ENCODE results near the gene CMTM5.

Gene CMTM5

DNA sequence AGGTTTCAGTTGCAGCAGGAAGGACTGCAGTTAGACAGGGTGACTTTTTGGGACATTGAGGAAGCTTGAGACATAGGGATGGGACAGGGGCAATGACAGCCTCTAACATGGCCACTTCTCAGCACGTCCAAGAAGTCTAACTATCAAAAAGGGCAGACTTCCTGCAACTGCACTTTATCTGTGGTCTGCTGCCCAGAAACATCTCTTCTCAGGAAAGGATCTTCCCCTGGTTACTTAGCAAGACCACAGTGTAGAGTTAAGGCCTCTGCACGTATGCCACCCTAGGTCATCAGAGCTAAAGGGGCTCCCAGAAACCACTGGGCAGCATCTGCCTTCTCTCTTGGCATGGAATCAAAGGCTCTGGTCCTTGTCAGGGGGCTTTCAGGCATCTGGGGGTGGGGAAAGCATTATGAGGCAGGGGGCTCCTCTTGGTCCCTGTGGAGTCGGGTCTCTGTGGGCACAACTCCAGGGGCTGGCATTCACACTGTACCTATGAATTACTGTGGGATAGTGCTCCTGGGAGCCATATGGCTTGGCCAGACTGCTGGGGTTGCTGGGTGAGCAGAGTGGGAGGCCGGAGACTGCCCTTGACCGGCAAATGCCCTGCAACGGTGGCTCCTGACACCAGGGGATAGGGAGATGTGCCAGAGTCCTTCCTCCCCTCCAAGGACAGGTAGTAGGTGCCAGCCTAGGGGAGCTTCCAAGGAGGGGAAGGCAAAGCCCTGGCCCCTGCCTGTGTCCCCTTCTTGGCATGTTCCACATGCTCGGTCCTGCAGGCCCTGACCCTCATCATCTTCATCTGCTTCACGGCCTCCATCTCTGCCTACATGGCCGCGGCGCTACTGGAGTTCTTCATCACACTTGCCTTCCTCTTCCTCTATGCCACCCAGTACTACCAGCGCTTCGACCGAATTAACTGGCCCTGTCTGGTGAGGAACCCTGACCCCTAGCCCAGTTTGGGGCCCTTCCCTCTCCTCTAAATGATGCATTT, 1.0 kb downstream of the CMTM5 start:
- Histone ChIP-seq H3K36me3 (ENCODE audit: control insufficient read depth, insufficient read depth, low read length) (no peaks in the 10 kb centered on the region), H3K9me3 (ENCODE audit: control insufficient read depth, low read length) (no peaks in the 10 kb centered on the region), H3K4me3 (ENCODE audit: insufficient read depth, low read depth, low read length, poor library complexity, severe bottlenecking) (no peak overlapping the region), H3K27ac (ENCODE audit: insufficient read depth, low read length, poor library complexity, severe bottlenecking) (no peak overlapping the region), H3K4me1 (ENCODE audit: control insufficient read depth, insufficient read depth, low read length, poor library complexity, severe bottlenecking) (no peaks in the 10 kb centered on the region), H3K27me3 (replicated peaks; ENCODE audit: control insufficient read depth, insufficient read depth, low read length, poor library complexity, severe bottlenecking) (no peaks in the 10 kb centered on the region)
- DNase-seq = no peak

DNA sequence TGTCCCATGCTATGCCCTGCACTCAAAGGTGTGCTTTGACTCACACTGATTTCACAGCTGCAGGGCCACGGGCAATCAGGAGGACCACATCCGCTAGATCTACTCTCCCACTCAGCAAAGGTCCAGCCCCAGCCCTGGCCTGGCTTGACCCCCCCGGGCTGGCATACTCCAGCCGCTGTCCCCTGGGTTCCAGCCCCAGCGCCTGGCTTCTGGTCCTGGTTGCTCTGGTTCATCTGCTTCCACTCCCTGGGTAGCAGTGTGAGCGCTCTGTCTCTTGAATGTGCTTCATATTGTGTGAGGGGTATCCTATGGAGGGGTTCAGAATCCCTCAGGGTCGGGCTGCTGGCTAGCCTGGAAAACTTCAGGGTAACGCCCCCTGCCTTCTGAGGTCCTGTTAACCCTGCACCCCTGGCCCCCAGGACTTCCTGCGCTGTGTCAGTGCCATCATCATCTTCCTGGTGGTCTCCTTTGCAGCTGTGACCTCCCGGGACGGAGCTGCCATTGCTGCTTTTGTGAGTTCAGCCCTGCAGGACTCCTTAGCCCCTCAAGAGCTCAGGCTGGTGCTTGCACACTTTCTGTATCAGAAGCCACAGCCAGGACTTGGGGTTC, 1.9 kb downstream of the CMTM5 start:
- Histone ChIP-seq H3K9me3 (ENCODE audit: control insufficient read depth, low read length) (no peaks in the 10 kb centered on the region), H3K27me3 (replicated peaks; ENCODE audit: control insufficient read depth, insufficient read depth, low read length, poor library complexity, severe bottlenecking) (no peaks in the 10 kb centered on the region), H3K4me3 (ENCODE audit: insufficient read depth, low read depth, low read length, poor library complexity, severe bottlenecking) (no peak overlapping the region), H3K4me1 (ENCODE audit: control insufficient read depth, insufficient read depth, low read length, poor library complexity, severe bottlenecking) (no peaks in the 10 kb centered on the region), H3K36me3 (ENCODE audit: control insufficient read depth, insufficient read depth, low read length) (no peaks in the 10 kb centered on the region), H3K27ac (ENCODE audit: insufficient read depth, low read length, poor library complexity, severe bottlenecking) (no peak overlapping the region)
- DNase-seq = no peak

DNA sequence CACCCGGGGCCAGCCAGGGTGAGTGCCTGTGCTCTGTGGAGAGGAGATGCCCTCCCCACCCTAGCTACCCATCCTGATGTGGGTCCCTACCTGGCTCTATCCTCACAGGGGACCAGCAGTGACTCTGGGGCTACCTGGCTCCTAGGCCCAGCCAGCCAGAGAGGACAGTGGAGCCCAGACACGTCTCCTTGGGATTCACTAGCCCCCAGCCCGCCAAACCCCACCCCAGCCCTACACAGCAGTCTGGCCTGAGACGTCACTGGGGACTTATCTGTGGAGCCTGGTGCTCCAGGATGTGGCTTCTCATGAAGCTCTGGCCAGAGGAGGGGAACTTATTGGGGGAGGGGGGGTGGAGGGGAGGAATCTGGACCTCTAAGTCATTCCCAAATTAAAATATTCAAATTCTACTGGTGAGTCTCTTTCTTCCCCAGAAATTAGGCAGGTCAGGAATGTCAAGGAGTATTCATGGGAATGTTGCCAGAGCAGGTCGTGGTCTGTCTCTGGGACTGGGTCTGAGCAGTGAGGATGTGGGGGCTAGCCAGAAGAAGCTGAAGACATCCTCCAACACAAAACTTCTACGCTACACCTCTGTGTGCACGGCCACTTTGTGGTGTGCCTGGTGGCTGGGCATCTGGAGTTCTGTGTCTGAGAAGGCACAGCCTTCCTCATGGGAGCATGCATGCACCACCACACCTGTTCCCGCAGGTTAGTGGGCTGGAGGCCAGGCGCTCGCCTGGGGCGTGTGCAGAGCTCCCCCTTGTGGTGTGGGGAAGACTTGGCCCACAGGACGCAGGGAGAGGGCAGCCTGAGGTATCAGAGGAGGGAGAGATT, 2.7 kb downstream of the CMTM5 start:
- DNase-seq = peak; percentile 34 to 45 (median 38)

DNA sequence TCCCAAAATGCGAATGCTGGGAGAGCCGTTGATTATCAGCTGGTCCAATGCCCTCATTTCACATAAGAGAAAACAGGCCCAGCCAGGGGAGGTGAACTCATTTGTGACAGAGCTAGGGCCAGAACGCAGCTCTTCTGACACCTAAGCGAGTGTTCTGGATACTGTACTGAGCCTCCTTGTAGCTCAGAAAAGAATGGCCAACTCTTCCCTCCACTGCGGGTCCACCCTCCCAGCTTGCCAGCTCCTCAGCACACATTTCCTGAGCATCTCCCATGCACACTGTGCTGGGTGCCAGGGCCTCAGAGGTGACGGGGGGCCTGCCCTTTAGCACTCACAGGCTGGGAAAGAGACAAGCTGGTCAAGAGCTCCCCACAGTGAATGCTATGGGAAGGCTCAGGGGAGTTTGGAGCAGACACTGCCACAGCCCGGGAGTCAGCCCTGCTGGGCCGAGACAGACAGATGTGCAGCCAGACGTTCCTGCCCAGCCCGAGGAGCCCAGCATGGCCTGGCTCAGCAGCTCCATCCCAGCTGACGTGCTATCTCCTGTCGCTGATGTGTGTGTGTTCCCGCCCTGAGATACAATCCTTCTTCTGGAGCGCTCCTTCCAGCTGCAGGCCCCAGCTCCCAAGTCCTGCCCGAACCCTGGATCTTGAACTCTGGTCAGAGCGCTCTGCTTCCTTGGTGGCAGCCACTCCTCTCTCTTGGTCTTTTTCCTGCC, 3.5 kb downstream of the CMTM5 start:
- H3K27me3 ChIP-seq (replicated peaks; ENCODE audit: control insufficient read depth, insufficient read depth, low read length, poor library complexity, severe bottlenecking) = no peaks in the 10 kb centered on the region
- DNase-seq = no peak
- H3K4me3 ChIP-seq (ENCODE audit: insufficient read depth, low read depth, low read length, poor library complexity, severe bottlenecking) = no peak overlapping the region
- H3K4me1 ChIP-seq (ENCODE audit: control insufficient read depth, insufficient read depth, low read length, poor library complexity, severe bottlenecking) = no peaks in the 10 kb centered on the region
- H3K27ac ChIP-seq (ENCODE audit: insufficient read depth, low read length, poor library complexity, severe bottlenecking) = no peak overlapping the region
- no peaks in the 10 kb centered on the region for H3K36me3 ChIP-seq (ENCODE audit: control insufficient read depth, insufficient read depth, low read length)
- H3K9me3 ChIP-seq (ENCODE audit: control insufficient read depth, low read length) = no peaks in the 10 kb centered on the region

More for the DNA sequence above, 2.7 kb downstream of the CMTM5 start:
- H3K36me3 ChIP-seq (ENCODE audit: control insufficient read depth, insufficient read depth, low read length) = no peaks in the 10 kb centered on the region
- no peaks in the 10 kb centered on the region for H3K4me1 ChIP-seq (ENCODE audit: control insufficient read depth, insufficient read depth, low read length, poor library complexity, severe bottlenecking)
- no peak overlapping the region for H3K27ac ChIP-seq (ENCODE audit: insufficient read depth, low read length, poor library complexity, severe bottlenecking)
- no peaks in the 10 kb centered on the region for H3K27me3 ChIP-seq (replicated peaks; ENCODE audit: control insufficient read depth, insufficient read depth, low read length, poor library complexity, severe bottlenecking)
- no peaks in the 10 kb centered on the region for H3K9me3 ChIP-seq (ENCODE audit: control insufficient read depth, low read length)
- H3K4me3 ChIP-seq (ENCODE audit: insufficient read depth, low read depth, low read length, poor library complexity, severe bottlenecking) = no peak overlapping the region

DNA sequence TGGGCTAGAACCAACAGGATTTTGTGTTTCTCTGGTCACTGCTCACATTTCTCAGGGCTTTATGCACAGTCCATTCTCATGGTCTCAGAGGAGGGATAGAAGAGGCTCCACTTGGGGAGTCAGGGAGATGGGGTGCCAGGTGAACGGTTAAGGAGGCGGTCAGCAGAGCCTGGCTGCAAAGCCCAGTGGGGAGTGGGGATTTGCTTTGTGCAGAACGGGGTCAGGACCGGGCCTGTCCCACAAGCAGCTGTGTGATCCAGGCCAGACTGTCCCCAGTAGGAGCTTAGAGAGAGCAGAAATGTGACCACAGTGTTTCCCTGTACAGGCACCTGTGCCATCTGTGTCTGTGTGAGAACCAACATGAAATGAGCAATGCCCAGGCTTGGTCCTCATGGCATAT, 4.1 kb downstream of the CMTM5 start:
- H3K9me3 ChIP-seq (ENCODE audit: control insufficient read depth, low read length) = no peaks in the 10 kb centered on the region
- H3K27me3 ChIP-seq (replicated peaks; ENCODE audit: control insufficient read depth, insufficient read depth, low read length, poor library complexity, severe bottlenecking) = no peaks in the 10 kb centered on the region
- no peak overlapping the region for H3K27ac ChIP-seq (ENCODE audit: insufficient read depth, low read length, poor library complexity, severe bottlenecking)
- H3K36me3 ChIP-seq (ENCODE audit: control insufficient read depth, insufficient read depth, low read length) = no peaks in the 10 kb centered on the region
- H3K4me1 ChIP-seq (ENCODE audit: control insufficient read depth, insufficient read depth, low read length, poor library complexity, severe bottlenecking) = no peaks in the 10 kb centered on the region
- no peak overlapping the region for H3K4me3 ChIP-seq (ENCODE audit: insufficient read depth, low read depth, low read length, poor library complexity, severe bottlenecking)
- DNase-seq = no peak

DNA sequence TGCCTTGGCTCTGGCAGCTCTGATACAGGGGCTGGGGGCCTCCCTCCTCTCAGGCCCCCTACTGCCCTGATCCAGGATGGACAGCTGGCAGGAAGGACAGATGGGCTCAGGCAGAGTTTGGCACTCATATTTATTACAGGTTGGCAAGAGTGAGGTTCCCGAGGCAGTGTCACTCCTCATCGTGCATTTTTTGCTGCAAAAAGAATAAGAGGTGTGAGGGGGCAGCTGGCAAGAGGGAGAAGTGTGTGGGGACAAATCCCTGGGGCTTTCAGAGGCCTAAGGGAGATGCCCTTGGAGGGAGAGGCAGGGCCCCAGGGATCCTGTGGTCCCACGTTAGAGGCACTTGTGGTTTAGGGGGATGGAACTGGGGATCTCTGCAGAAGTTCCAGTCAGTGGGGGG, 5.0 kb downstream of the CMTM5 start:
- H3K27me3 ChIP-seq (replicated peaks; ENCODE audit: control insufficient read depth, insufficient read depth, low read length, poor library complexity, severe bottlenecking) = no peaks in the 10 kb centered on the region
- no peaks in the 10 kb centered on the region for H3K9me3 ChIP-seq (ENCODE audit: control insufficient read depth, low read length)
- no peak overlapping the region for H3K27ac ChIP-seq (ENCODE audit: insufficient read depth, low read length, poor library complexity, severe bottlenecking)
- no peaks in the 10 kb centered on the region for H3K36me3 ChIP-seq (ENCODE audit: control insufficient read depth, insufficient read depth, low read length)
- no peak for DNase-seq
- no peak overlapping the region for H3K4me3 ChIP-seq (ENCODE audit: insufficient read depth, low read depth, low read length, poor library complexity, severe bottlenecking)
- no peaks in the 10 kb centered on the region for H3K4me1 ChIP-seq (ENCODE audit: control insufficient read depth, insufficient read depth, low read length, poor library complexity, severe bottlenecking)

DNA sequence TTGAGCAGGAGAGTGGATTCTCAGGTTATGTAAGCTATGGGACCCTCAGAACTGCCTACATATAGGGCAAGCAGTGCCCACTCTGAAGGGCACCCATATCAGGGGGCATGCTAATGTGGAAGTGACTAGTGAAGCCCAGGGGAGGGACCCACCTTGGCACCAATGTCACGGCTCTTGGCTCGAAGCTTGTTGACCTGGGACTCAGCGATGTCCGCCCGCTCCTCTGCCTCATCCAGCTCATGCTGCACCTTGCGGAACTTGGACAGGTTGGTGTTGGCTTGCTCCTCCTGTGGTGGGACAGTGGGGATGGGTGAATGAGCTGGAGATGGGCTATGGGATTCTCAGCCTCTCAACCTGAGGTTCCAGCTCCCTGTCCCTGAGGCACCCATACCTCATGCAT, 5.4 kb downstream of the CMTM5 start:
- Histone ChIP-seq H3K27ac (ENCODE audit: insufficient read depth, low read length, poor library complexity, severe bottlenecking) (no peak overlapping the region), H3K36me3 (ENCODE audit: control insufficient read depth, insufficient read depth, low read length) (no peaks in the 10 kb centered on the region), H3K27me3 (replicated peaks; ENCODE audit: control insufficient read depth, insufficient read depth, low read length, poor library complexity, severe bottlenecking) (no peaks in the 10 kb centered on the region), H3K4me3 (ENCODE audit: insufficient read depth, low read depth, low read length, poor library complexity, severe bottlenecking) (no peak overlapping the region), H3K9me3 (ENCODE audit: control insufficient read depth, low read length) (no peaks in the 10 kb centered on the region), H3K4me1 (ENCODE audit: control insufficient read depth, insufficient read depth, low read length, poor library complexity, severe bottlenecking) (no peaks in the 10 kb centered on the region)
- no peak for DNase-seq

DNA sequence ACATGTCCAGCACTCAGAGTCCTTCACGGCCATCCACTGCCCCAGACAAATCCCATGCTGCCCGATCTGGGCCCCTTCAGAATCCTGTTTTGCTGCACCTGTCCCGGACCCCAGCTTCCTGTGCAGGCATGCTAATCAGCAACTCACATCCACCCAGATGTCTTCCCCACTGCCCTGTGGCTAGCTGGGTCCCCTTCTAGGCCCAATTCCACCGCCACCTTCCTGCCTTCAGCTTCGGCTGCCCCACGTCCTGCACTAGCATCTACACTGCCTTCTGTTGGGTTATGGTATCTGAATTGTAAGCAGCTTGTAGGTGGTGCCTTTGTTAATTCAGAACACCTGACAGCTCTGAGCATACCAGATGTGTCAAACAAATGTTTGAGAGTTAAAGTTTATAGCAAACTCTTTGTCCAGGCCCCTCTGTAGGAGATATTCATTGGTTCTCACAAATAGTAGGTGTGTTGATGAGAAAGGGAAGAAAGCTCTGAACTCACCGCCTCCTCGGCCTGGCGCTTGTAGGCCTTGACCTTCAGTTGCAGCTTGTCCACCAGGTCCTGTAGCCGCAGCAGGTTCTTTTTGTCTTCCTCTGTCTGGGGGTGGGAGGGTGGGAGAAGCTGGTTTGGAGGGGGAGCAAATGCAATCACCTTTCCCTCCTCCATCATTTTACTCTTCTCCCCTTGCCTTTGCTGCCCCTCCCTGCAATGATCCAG, 6.0 kb downstream of the CMTM5 start:
- Histone ChIP-seq H3K4me3 (ENCODE audit: insufficient read depth, low read depth, low read length, poor library complexity, severe bottlenecking) (no peak overlapping the region), H3K36me3 (ENCODE audit: control insufficient read depth, insufficient read depth, low read length) (no peaks in the 10 kb centered on the region), H3K4me1 (ENCODE audit: control insufficient read depth, insufficient read depth, low read length, poor library complexity, severe bottlenecking) (no peaks in the 10 kb centered on the region), H3K27me3 (replicated peaks; ENCODE audit: control insufficient read depth, insufficient read depth, low read length, poor library complexity, severe bottlenecking) (no peaks in the 10 kb centered on the region), H3K27ac (ENCODE audit: insufficient read depth, low read length, poor library complexity, severe bottlenecking) (no peak overlapping the region), H3K9me3 (ENCODE audit: control insufficient read depth, low read length) (no peaks in the 10 kb centered on the region)
- no peak for DNase-seq

Data from effector memory CD4-positive, alpha-beta T cell (primary cell).